Prostate gland (tissue), 2 donors: ENCODE results near the gene TFF3.

Experiments used
- POLR2A ChIP-seq: fragments of 450-650 bp; IDR thresholded peaks from one replicate; pipeline ENCODE4 v1.6.1; 2016; ENCODE audit warnings: antibody characterized with exemption, mild to moderate bottlenecking
- TF ChIP-seq, protein P1 (sequence below), 4 experiments: fragments of 200-600 bp in 2 of 4; fragments of 450-650 bp in 2 of 4; sonication (generic) in 2 of 4; IDR thresholded peaks; 1 replicate in 3 of 4; 2 replicates in 1 of 4; pipeline ENCODE4 v1.5.1; 2016 to 2019; ENCODE audit warnings: antibody characterized with exemption in 4 of 4, mild to moderate bottlenecking in 2 of 4, moderate library complexity in 2 of 4

- TF ChIP-seq, protein P1, sequence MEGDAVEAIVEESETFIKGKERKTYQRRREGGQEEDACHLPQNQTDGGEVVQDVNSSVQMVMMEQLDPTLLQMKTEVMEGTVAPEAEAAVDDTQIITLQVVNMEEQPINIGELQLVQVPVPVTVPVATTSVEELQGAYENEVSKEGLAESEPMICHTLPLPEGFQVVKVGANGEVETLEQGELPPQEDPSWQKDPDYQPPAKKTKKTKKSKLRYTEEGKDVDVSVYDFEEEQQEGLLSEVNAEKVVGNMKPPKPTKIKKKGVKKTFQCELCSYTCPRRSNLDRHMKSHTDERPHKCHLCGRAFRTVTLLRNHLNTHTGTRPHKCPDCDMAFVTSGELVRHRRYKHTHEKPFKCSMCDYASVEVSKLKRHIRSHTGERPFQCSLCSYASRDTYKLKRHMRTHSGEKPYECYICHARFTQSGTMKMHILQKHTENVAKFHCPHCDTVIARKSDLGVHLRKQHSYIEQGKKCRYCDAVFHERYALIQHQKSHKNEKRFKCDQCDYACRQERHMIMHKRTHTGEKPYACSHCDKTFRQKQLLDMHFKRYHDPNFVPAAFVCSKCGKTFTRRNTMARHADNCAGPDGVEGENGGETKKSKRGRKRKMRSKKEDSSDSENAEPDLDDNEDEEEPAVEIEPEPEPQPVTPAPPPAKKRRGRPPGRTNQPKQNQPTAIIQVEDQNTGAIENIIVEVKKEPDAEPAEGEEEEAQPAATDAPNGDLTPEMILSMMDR (IDR thresholded peaks at IDR 0.05) = no peak
- TF ChIP-seq POLR2A = no peak
These were observed 2.5 kb downstream of the TFF3 start for GRCh38 chr21:42312626-42313104.
